Measurements from ENCODE around the gene LYRM4.

Gene LYRM4

DNA sequence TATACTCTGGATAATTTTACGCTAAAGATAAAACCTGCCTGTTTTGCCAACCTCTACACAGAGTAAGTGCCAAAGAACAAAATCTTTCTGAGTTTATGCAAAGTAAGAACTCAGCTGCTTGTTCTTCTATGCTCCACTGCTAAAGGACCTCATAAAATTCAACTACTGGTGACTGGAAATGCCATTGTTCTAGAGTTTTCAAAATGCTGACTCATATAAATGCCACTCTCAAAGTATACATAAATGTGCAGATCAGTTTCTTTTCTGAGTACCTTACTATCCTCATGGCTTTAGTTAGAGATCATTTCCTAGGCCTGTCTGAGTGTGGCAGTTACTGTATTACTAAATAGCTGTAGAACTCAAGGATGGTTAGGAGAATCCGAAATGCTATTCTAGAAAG lies 45.6 kb downstream of the LYRM4 start:
- Histone ChIP-seq H3K27ac (no peak overlapping the region), H3K36me3 (replicated peaks) (no peaks in the 10 kb centered on the region), H3K4me3 (ENCODE audit: low read depth, low read length) (no peak overlapping the region), H3K27me3 (replicated peaks) (no peaks in the 10 kb centered on the region)
- DNase-seq, result no peak
- TF ChIP-seq, protein P1, sequence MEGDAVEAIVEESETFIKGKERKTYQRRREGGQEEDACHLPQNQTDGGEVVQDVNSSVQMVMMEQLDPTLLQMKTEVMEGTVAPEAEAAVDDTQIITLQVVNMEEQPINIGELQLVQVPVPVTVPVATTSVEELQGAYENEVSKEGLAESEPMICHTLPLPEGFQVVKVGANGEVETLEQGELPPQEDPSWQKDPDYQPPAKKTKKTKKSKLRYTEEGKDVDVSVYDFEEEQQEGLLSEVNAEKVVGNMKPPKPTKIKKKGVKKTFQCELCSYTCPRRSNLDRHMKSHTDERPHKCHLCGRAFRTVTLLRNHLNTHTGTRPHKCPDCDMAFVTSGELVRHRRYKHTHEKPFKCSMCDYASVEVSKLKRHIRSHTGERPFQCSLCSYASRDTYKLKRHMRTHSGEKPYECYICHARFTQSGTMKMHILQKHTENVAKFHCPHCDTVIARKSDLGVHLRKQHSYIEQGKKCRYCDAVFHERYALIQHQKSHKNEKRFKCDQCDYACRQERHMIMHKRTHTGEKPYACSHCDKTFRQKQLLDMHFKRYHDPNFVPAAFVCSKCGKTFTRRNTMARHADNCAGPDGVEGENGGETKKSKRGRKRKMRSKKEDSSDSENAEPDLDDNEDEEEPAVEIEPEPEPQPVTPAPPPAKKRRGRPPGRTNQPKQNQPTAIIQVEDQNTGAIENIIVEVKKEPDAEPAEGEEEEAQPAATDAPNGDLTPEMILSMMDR (IDR thresholded peaks at IDR 0.05; ENCODE audit: low read depth, low read length, missing control alignments), result no peak
- in situ Hi-C loops (cut with HindIII; ENCODE audit: low pct_ligation_motif_present, low sequenced_read_pairs), result no loop called here

- TF ChIP-seq, protein P1 (IDR thresholded peaks at IDR 0.05; ENCODE audit: low read depth, low read length, missing control alignments), result peak; percentile 84
- in situ Hi-C loops (cut with HindIII; ENCODE audit: low pct_ligation_motif_present, low sequenced_read_pairs), result no loop called here
- peak; percentile 52 for DNase-seq
Measured at GRCh38 chr6:5214570-5215052, 46.1 kb downstream of the LYRM4 start.

GRCh38 chr6:5213836-5214235 lies 46.9 kb downstream of the LYRM4 start:
- TF ChIP-seq, protein P1 (IDR thresholded peaks at IDR 0.05; ENCODE audit: low read depth, low read length, missing control alignments), result peak; percentile 72
- Histone ChIP-seq H3K27me3 (replicated peaks) (no peaks in the 10 kb centered on the region), H3K36me3 (replicated peaks) (no peaks in the 10 kb centered on the region), H3K4me3 (ENCODE audit: low read depth, low read length) (no peak overlapping the region), H3K27ac (no peak overlapping the region)
- in situ Hi-C loops (cut with HindIII; ENCODE audit: low pct_ligation_motif_present, low sequenced_read_pairs), result no loop called here
- DNase-seq, result peak; percentile 75

More at GRCh38 chr6:5214570-5215052, 46.1 kb downstream of the LYRM4 start:
- Histone ChIP-seq H3K4me3 (ENCODE audit: low read depth, low read length) (no peak overlapping the region), H3K27me3 (replicated peaks) (no peaks in the 10 kb centered on the region), H3K36me3 (replicated peaks) (no peaks in the 10 kb centered on the region), H3K27ac (no peak overlapping the region)

GRCh38 chr6:5211492-5211891 lies 49.3 kb downstream of the LYRM4 start:
- TF ChIP-seq, protein P1 (IDR thresholded peaks at IDR 0.05; ENCODE audit: low read depth, low read length, missing control alignments), result no peak
- H3K27me3 ChIP-seq (replicated peaks), result no peaks in the 10 kb centered on the region

DNA sequence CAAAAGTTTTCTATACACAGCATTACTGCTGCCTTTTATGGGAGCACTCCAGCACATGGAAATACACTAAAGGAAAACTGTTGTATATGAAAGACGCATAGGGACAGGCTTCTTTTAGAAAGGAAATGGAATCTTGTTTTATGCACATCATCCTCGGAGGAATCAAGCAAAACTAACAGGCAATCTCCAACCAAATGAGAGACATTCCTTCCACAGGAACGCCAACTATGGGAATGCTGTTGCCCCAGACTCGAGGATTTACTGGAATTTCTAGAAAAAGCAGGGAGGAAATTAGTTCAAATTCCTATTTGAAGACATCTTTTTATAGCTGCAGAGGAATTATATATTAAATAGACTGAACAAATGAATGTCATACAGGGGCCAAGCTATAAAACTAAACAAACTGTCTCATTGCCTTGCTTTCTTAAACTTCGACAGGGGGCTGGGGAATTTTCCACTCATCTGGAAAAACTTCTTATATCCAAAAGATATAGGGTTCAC lies 52.2 kb downstream of the LYRM4 start:
- Histone ChIP-seq H3K27me3 (replicated peaks) (no peaks in the 10 kb centered on the region), H3K27ac (peak overlapping the region; percentile 70), H3K36me3 (replicated peaks) (no peaks in the 10 kb centered on the region), H3K4me3 (ENCODE audit: low read depth, low read length) (no peak overlapping the region)
- in situ Hi-C loops (cut with HindIII; ENCODE audit: low pct_ligation_motif_present, low sequenced_read_pairs), result no loop called here
- TF ChIP-seq, protein P1 (IDR thresholded peaks at IDR 0.05; ENCODE audit: low read depth, low read length, missing control alignments), result no peak
- no peak for DNase-seq

More at GRCh38 chr6:5211492-5211891, 49.3 kb downstream of the LYRM4 start:
- no peaks in the 10 kb centered on the region for H3K36me3 ChIP-seq (replicated peaks)
- no peak overlapping the region for H3K27ac ChIP-seq
- H3K4me3 ChIP-seq (ENCODE audit: low read depth, low read length), result no peak overlapping the region
- in situ Hi-C loops (cut with HindIII; ENCODE audit: low pct_ligation_motif_present, low sequenced_read_pairs), result no loop called here
- no peak for DNase-seq

DNA sequence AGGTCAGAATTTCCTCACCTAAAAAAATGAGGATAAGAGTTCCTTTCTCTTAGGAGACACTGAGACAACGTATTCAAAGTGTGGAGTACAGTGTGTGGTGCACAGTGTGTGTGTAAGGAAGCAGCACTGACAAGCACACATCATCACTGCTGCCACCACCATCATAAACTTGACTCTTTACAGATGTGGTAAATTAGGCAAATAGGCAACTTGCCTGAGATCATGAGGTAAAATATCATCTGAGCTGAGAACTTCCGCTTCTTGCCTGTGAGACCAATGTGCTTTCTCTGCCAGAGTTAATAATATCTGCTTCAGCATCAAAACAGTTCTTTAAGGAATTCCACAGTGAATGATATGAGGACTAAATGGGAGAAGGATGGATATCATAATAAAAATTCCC lies 52.7 kb downstream of the LYRM4 start:
- Histone ChIP-seq H3K4me3 (ENCODE audit: low read depth, low read length) (no peak overlapping the region), H3K27me3 (replicated peaks) (no peaks in the 10 kb centered on the region), H3K27ac (peak overlapping the region; percentile 70), H3K36me3 (replicated peaks) (no peaks in the 10 kb centered on the region)
- DNase-seq, result no peak
- TF ChIP-seq, protein P1 (IDR thresholded peaks at IDR 0.05; ENCODE audit: low read depth, low read length, missing control alignments), result no peak
- in situ Hi-C loops (cut with HindIII; ENCODE audit: low pct_ligation_motif_present, low sequenced_read_pairs), result no loop called here
